OCI-LY7 (cell line): ENCODE measurements around the gene GABPB2.

Experiments
- EZH2phosphoT487 ChIP-seq: fragments of 200-600 bp; sonication (generic); IDR thresholded peaks from 2 replicates; pipeline ENCODE4 v1.6.1; 2018; ENCODE audit warnings: low read depth, borderline replicate concordance, mild to moderate bottlenecking, mixed run types, antibody characterized with exemption, low read length, moderate library complexity, mixed read lengths
- TF ChIP-seq, protein P1 (sequence below): fragments of 200-600 bp; sonication (generic); conservative IDR thresholded peaks from 2 replicates; pipeline ENCODE4 v1.5.1; 2014; ENCODE audit warnings: mild to moderate bottlenecking, antibody characterized with exemption, low read length, moderate library complexity, mixed read lengths

DNA sequence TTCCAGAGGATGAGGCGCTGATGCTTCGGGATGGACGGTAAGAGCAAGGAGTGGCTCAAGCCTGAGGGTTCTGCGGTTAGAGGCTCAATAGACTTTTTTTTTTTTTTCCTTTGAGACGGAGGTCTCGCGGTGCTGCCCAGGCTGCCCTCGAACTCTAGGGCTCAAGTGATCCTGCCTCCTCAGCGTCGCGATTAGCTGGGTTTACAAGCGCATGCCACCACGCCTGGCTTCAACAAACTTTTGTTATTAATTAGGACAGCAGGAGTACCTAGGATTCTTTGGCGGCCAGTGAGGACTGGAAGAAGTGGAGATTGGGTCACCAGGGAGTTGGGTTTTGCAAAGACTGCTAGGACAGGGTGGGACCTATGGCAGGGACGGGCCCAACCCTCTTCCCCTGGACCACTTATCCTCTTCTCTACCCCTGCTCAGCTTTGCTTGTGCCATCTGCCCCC lies 96.0 kb downstream of the GABPB2 start:
- TF ChIP-seq, protein P1, sequence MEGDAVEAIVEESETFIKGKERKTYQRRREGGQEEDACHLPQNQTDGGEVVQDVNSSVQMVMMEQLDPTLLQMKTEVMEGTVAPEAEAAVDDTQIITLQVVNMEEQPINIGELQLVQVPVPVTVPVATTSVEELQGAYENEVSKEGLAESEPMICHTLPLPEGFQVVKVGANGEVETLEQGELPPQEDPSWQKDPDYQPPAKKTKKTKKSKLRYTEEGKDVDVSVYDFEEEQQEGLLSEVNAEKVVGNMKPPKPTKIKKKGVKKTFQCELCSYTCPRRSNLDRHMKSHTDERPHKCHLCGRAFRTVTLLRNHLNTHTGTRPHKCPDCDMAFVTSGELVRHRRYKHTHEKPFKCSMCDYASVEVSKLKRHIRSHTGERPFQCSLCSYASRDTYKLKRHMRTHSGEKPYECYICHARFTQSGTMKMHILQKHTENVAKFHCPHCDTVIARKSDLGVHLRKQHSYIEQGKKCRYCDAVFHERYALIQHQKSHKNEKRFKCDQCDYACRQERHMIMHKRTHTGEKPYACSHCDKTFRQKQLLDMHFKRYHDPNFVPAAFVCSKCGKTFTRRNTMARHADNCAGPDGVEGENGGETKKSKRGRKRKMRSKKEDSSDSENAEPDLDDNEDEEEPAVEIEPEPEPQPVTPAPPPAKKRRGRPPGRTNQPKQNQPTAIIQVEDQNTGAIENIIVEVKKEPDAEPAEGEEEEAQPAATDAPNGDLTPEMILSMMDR: no peak
- TF ChIP-seq EZH2phosphoT487: no peak
